ENCODE measurements around the gene SORCS1. TPM values are rescaled to one million over a fixed set of nuclear protein-coding genes. Genes with fewer than 3 reads are reported as not detected.

Gene SORCS1
- total RNA-seq, 1 donor from 2014 or later: not detected

DNA sequence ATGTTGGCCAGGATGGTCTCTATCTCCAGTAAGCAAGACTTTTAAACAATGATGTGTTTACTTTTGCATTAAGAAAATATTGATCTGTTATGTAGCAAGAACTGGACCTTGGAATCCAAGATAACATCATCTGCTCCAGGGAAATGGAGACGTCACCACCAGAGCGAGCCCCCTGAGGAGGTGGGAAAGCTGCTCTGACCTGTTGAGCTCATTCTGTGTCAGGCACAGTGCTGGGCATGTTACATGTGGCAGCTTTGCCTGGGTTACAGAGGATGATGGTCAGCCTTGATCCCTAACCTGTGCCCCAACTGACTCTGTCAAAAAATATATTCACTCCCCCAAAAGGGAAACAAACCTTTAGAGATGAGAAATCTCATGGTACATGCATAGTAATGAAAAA, 436.3 kb downstream of the SORCS1 start:
- no peaks in the 10 kb centered on the region for H3K36me3 ChIP-seq (ENCODE audit: control insufficient read depth, insufficient read depth, low read length)
- H3K27me3 ChIP-seq (ENCODE audit: control insufficient read depth, insufficient read depth, low read length): no peaks in the 10 kb centered on the region
- no peak overlapping the region for H3K4me3 ChIP-seq (ENCODE audit: low read depth, low read length)
- TF ChIP-seq, protein P1, sequence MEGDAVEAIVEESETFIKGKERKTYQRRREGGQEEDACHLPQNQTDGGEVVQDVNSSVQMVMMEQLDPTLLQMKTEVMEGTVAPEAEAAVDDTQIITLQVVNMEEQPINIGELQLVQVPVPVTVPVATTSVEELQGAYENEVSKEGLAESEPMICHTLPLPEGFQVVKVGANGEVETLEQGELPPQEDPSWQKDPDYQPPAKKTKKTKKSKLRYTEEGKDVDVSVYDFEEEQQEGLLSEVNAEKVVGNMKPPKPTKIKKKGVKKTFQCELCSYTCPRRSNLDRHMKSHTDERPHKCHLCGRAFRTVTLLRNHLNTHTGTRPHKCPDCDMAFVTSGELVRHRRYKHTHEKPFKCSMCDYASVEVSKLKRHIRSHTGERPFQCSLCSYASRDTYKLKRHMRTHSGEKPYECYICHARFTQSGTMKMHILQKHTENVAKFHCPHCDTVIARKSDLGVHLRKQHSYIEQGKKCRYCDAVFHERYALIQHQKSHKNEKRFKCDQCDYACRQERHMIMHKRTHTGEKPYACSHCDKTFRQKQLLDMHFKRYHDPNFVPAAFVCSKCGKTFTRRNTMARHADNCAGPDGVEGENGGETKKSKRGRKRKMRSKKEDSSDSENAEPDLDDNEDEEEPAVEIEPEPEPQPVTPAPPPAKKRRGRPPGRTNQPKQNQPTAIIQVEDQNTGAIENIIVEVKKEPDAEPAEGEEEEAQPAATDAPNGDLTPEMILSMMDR (IDR thresholded peaks at IDR 0.05; ENCODE audit: insufficient read depth, low read length, severe bottlenecking): no peak
- no peak for FAIRE-seq
- DNase-seq (ENCODE audit: low read depth): no peak

DNA sequence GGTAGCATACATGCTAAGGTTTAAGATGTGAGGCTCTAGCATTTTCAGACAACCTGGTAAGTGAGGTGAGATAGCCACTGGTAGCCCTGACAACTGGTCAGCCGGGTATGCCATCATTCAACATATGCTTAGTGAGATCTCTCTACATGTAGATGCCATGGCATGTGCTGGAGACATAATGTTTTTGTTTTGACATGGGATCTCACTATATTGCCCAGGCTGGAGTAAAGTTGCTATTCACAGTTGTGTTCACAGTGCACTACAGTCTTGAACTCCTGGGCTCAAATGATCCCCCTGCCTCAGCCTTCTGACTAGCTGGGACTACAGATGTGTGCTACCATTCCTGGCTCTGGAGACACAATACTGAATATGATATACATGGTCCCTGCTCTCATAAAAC, 437.3 kb downstream of the SORCS1 start:
- no peaks in the 10 kb centered on the region for H3K36me3 ChIP-seq (ENCODE audit: control insufficient read depth, insufficient read depth, low read length)
- no peaks in the 10 kb centered on the region for H3K27me3 ChIP-seq (ENCODE audit: control insufficient read depth, insufficient read depth, low read length)
- TF ChIP-seq, protein P1 (IDR thresholded peaks at IDR 0.05; ENCODE audit: insufficient read depth, low read length, severe bottlenecking): no peak
- DNase-seq (ENCODE audit: low read depth): no peak
- no peak for FAIRE-seq
- H3K4me3 ChIP-seq (ENCODE audit: low read depth, low read length): no peak overlapping the region

DNA sequence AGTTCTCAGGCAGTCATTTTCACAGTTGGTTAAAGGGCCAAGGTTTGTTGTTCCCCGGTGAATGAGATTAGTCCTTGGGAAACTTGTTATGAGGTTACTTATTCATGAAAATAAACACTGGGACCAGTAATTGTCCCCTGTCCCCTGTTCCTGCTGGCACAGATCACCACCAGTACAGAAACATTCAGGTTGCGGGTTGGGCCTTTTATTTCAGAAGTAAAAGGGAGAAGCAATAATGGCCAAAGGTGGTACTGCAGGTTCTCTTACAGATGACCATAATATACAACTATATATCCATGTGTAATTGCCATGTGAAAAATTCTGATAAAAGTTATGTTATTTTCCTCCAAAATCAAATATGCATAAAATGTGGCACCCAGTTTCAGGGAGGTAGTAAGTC, 442.0 kb downstream of the SORCS1 start:
- DNase-seq (ENCODE audit: low read depth): no peak
- H3K4me3 ChIP-seq (ENCODE audit: low read depth, low read length): no peak overlapping the region
- no peaks in the 10 kb centered on the region for H3K36me3 ChIP-seq (ENCODE audit: control insufficient read depth, insufficient read depth, low read length)
- no peaks in the 10 kb centered on the region for H3K27me3 ChIP-seq (ENCODE audit: control insufficient read depth, insufficient read depth, low read length)
- TF ChIP-seq, protein P1 (IDR thresholded peaks at IDR 0.05; ENCODE audit: insufficient read depth, low read length, severe bottlenecking): no peak
- FAIRE-seq: no peak

DNA sequence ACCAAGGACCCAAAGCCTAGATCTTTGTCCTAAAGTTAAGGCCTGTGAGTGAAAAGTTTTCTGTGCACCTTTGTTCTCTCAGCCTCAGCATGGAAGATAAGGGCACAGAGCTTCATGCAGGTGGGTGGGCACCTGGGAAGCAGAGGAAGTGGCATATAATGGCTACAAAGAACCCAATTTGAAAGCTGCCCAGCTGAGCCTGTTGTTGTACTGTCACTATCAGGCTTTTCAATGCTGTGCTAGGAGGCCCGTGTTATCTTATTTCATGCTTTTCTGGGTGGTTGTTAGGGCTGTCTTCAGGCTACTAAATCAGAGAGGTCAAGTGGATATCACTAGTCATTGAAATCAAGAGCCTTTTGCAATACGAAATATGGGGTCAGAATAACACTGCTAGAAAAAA, 443.8 kb downstream of the SORCS1 start:
- Histone ChIP-seq H3K36me3 (ENCODE audit: control insufficient read depth, insufficient read depth, low read length) (no peaks in the 10 kb centered on the region), H3K4me3 (ENCODE audit: low read depth, low read length) (no peak overlapping the region), H3K27me3 (ENCODE audit: control insufficient read depth, insufficient read depth, low read length) (no peaks in the 10 kb centered on the region)
- FAIRE-seq (no peak), DNase-seq (ENCODE audit: low read depth) (no peak)
- TF ChIP-seq, protein P1 (IDR thresholded peaks at IDR 0.05; ENCODE audit: insufficient read depth, low read length, severe bottlenecking): no peak

DNA sequence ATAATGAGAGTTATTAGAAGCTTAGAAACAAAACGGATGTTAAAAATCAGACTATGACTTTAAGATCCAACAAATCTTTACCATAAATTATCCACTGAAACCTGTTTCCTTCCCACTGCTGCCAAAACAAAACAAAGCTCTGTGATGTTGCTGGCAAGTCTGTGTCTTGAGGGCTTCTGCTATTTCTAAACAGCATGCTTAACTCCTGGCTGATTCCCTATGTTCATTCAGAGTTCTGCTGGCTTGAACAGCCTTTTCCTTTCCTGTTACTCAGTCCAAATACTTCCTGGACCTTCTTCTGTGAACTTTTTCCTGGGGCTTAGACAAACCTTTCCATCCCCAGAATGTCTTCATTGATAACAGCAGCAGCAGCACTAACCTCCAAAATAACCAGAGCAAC, 448.1 kb downstream of the SORCS1 start:
- DNase-seq (ENCODE audit: low read depth) (no peak), FAIRE-seq (no peak)
- Histone ChIP-seq H3K36me3 (ENCODE audit: control insufficient read depth, insufficient read depth, low read length) (no peaks in the 10 kb centered on the region), H3K27me3 (ENCODE audit: control insufficient read depth, insufficient read depth, low read length) (no peaks in the 10 kb centered on the region), H3K4me3 (ENCODE audit: low read depth, low read length) (no peak overlapping the region)
- TF ChIP-seq, protein P1 (IDR thresholded peaks at IDR 0.05; ENCODE audit: insufficient read depth, low read length, severe bottlenecking): no peak

DNA sequence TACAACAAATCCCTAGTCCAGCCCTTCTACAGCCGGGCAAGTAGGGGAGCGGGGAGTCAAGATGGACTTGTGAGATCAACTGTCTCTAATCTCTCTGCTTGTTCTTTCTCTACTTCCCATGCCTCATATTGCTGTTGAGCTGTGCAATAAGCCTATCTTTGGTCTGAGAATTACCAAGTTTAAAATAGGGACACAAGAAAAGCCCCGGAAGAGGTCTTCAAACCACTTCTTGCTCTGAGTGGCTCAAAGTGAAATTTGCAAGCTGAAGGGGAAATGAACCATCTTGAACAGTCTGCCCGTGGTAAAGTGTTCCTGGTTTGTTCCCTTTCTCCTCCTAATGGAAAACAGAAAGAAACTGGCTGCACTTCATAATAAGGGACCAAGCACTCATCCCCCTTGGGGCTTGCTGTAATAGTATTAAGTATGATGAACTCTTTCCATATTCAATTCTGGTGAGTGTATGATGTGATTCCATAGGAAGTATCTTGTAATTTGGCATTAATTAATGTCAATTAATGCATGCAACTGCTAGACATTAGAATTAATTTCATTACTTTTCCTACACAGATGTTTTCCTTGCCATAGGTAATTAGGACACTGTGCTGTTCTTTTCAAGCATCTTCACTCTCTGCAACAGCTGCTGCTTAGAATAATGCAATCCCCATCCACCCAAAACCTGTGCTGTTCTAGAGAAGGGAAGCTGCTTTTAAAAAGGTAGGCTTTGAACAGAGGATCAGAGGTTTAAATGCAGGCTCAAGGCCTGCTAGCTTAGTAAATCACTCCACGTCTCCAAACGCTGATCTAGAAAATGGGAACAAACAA, 449.6 kb downstream of the SORCS1 start:
- Histone ChIP-seq H3K4me3 (ENCODE audit: low read depth, low read length) (no peak overlapping the region), H3K27me3 (ENCODE audit: control insufficient read depth, insufficient read depth, low read length) (no peaks in the 10 kb centered on the region), H3K36me3 (ENCODE audit: control insufficient read depth, insufficient read depth, low read length) (no peaks in the 10 kb centered on the region)
- no peak for FAIRE-seq
- DNase-seq (ENCODE audit: low read depth): no peak
- TF ChIP-seq, protein P1 (IDR thresholded peaks at IDR 0.05; ENCODE audit: insufficient read depth, low read length, severe bottlenecking): no peak
